Stomach (tissue), 9 donors: ENCODE measurements around the gene FBXL16. TPM values are rescaled to one million over a fixed set of nuclear protein-coding genes. Genes with fewer than 3 reads are reported as not detected.
A peak's percentile ranks its signal among the peaks of the same experiment; 100 is the strongest.

Source experiments
- DNase-seq, 2 donors: peaks; one replicate each; pipeline versions ENCODE4 v3.0.0 to v3.0.0-alpha.2; 2013 to 2019
- H3K27ac ChIP-seq, 5 donors: fragments of 200-600 bp in 4 of 5; sonication (generic) in 4 of 5; one replicate each; pipeline ENCODE4 v1.5.1; 2013 to 2019; ENCODE audit warnings: mild to moderate bottlenecking in 1 of 5, moderate library complexity in 1 of 5
- H3K27me3 ChIP-seq, 3 donors: fragments of 200-600 bp; sonication (generic); one replicate each; pipeline ENCODE4 v1.5.1; 2017 to 2019; ENCODE audit warnings: mixed run types in 1 of 3
- H3K36me3 ChIP-seq, 4 donors: fragments of 200-600 bp; sonication (generic); 1 replicate in 3 of 4; 2 replicates in 1 of 4; pipeline ENCODE4 v1.5.1; 2016 to 2019
- H3K4me1 ChIP-seq, 4 donors: fragments of 200-600 bp; sonication (generic); one replicate each; pipeline ENCODE4 v1.5.1; 2016 to 2019
- H3K4me3 ChIP-seq, 4 donors: fragments of 200-600 bp; sonication (generic) in 3 of 4; one replicate each; pipeline ENCODE4 v1.5.1; 2016 to 2019; ENCODE audit warnings: mild to moderate bottlenecking in 1 of 4
- H3K9me3 ChIP-seq, 4 donors: fragments of 200-600 bp; sonication (generic); one replicate each; pipeline ENCODE4 v1.5.1; 2016 to 2019
- CTCF ChIP-seq, 7 experiments: fragments of 450-650 bp in 4 of 7; fragments of 200-600 bp in 3 of 7; sonication (generic) in 3 of 7; IDR thresholded peaks; one replicate each; pipeline ENCODE4 v1.5.1; 2016 to 2019; ENCODE audit warnings: antibody characterized with exemption in 7 of 7, control low read depth in 2 of 7, mild to moderate bottlenecking in 1 of 7
- EP300 ChIP-seq: sonication (generic); formaldehyde crosslinking; IDR thresholded peaks from one replicate; pipeline ENCODE4 v1.6.1; 2017; ENCODE audit warnings: antibody characterized with exemption
- POLR2A ChIP-seq, 4 donors: fragments of 450-650 bp; IDR thresholded peaks; one replicate each; pipeline ENCODE4 v1.6.1; 2016; ENCODE audit warnings: antibody characterized with exemption in 4 of 4, control low read depth in 2 of 4, mild to moderate bottlenecking in 1 of 4, moderate library complexity in 1 of 4
- POLR2AphosphoS5 ChIP-seq, 3 donors: sonication (generic); formaldehyde crosslinking; IDR thresholded peaks; one replicate each; pipeline ENCODE4 v1.6.1; 2016; ENCODE audit warnings: antibody characterized with exemption in 3 of 3
- WGBS, 5 donors: extraction: QIAGEN DNeasy Blood & Tissue Kit in 3 of 5; methylation state at CpG; one replicate each; pipeline versions ENCODE4 v1.1.5 to v1.1.7; 2013 to 2018; 5-methylcytosine and 5-hydroxymethylcytosine counted together
- intact Hi-C: fragments of 100-400 bp; cut with DNase I; formaldehyde crosslinking; loops from one replicate; pipeline ENCODE4 v1.15.1; 2023; ENCODE audit warnings: low total_unique reads
- polyA plus RNA-seq, 3 donors: library from polyadenylated mRNA; stranded (reverse); fragments of 200-250 nt; gene quantifications; one replicate each; pipeline ENCODE4 v1.2.3, GENCODE V29; 2013
- total RNA-seq, 5 donors: library from RNA; depleted of rRNA; stranded (reverse); fragments of >200 nt; gene quantifications; one replicate each; pipeline versions ENCODE4 v1.1.0 to v1.2.3, GENCODE V29; 2014 to 2016
- donor health status: healthy with polysubstance abuse.
- donor health status: Bipolar disorder and iron deficiency.
- donor health status: healthy.

FBXL16 gene
- total and polyA plus RNA-seq, 8 donors, result 0.37 to 3.6 (median 0.72) TPM; not detected in 3

DNA sequence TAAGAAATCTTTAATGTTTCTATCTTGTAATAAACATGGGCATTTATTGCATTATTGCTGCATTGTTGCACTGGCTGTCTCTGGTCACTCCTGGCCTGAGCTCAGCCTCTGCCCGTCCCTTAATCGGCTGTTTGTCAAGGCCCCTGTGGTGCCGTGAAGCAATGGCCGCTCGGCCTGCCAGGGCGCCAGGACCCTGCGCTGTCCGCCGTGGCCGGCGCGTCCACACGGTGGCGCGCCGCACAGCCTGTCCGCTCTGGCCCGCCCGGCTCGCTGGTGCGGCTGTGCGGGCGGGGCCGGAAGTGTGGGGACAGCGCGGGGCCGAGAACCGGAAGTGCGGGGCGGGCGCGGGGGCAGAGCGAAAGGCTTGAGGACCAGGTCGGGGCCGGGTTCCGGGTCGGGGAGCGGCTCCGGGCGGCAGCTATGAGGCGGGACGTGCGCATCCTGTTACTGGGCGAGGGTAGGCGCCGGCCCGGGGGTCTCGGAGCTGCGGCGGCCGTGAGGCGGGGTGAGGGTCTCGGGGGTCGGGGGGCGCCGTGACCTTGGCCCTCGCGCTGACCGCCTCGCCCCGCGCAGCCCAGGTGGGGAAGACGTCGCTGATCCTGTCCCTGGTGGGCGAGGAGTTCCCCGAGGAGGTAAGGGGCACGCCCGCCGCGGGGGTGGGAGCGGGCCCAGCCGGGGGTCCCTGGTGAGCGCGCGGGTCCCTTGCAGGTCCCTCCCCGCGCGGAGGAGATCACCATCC lies 37.7 kb downstream of the FBXL16 start, which contains the start of gene RHOT2:
Gene RHOT2, plus strand, starts transcription at position 353 of the 739 bp plus-strand sequence. Its CDS starts 68 bp downstream, at position 421.
- peak; percentile 95 to 98 for DNase-seq
- Histone ChIP-seq H3K4me3 (peak within 1 kb of the TSS; percentile 82 to 98 (median 92)), H3K27me3 (no peaks in the 10 kb centered on the region), H3K9me3 (no peaks in the 10 kb centered on the region), H3K36me3 (peaks cover 34 to 38% (median 38%) of the 10 kb centered on the region in 4 donors), H3K27ac (peak within 1 kb of the TSS; percentile 86 to 93 (median 88)), H3K4me1 (peaks cover 21 to 30% (median 25%) of the 10 kb centered on the region in 4 donors)
- intact Hi-C loops, result no loop called here
- TF ChIP-seq CTCF (IDR thresholded peaks at IDR 0.05) (peak in 5 of 7 experiments; percentile 51 to 93 (median 86)), POLR2A (IDR thresholded peaks at IDR 0.05) (peak in 1 of 4 donors; percentile 56), POLR2AphosphoS5 (IDR thresholded peaks at IDR 0.05) (peak; percentile 45 to 91 (median 73)), EP300 (no peak)
- 0 to 1% (median 0%) methylated on average over 24 to 78 of the region's 78 CpGs for WGBS, 5 donors

DNA sequence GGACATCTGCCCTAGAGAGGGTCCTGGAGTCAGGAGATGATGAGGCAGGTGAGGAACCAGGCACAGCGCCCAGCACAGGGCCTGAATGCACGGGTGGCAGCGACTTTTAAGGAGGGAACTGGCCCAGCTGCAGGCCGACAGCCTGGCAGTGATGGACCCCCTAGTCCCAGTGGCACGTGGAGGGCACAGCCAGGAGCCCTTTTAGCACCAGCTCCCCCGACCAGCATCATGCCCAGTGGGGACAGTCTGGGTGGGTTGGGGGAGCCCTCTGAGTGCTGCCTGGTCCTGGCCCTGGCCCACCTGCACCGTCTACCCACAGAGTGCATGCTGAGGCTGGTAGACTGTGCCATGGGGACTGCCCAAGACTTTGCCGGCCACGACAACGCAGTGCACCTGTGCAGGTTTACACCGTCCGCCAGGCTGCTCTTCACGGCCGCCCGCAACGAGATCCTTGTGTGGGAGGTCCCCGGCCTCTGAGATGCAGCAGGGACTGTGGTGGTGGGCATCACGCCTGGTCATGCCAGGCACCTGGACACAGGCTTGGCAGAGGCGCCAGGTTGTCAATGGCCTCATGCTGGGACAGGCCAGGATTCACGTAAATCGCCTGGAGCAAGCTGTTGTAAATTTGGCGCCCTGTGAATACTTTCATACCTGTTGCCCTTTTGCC lies 38.4 kb downstream of the FBXL16 start:
- no peak for TF ChIP-seq EP300
- TF ChIP-seq POLR2AphosphoS5 (IDR thresholded peaks at IDR 0.05), result no peak
- TF ChIP-seq CTCF (IDR thresholded peaks at IDR 0.05), result no peak
- 84 to 87% (median 86%) methylated on average over 12 to 22 of the region's 22 CpGs for WGBS, 5 donors
- H3K9me3 ChIP-seq, result no peaks in the 10 kb centered on the region
- peaks cover 21 to 30% (median 25%) of the 10 kb centered on the region in 4 donors for H3K4me1 ChIP-seq
- no peak for DNase-seq
- peak overlapping the region in 3 of 4 donors; percentile 91 to 98 (median 93) for H3K4me3 ChIP-seq
- H3K27me3 ChIP-seq, result no peaks in the 10 kb centered on the region
- H3K27ac ChIP-seq, result peak overlapping the region; percentile 37 to 93 (median 87)
- intact Hi-C loops, result no loop called here
- peaks cover 27 to 31% (median 31%) of the 10 kb centered on the region in 4 donors for H3K36me3 ChIP-seq

GRCh38 chr16:666572-666971 lies 39.0 kb downstream of the FBXL16 start:
- peaks cover 20 to 25% (median 24%) of the 10 kb centered on the region in 4 donors for H3K36me3 ChIP-seq
- no peaks in the 10 kb centered on the region for H3K27me3 ChIP-seq
- H3K27ac ChIP-seq, result no peak overlapping the region
- no peaks in the 10 kb centered on the region for H3K9me3 ChIP-seq
- TF ChIP-seq POLR2AphosphoS5 (IDR thresholded peaks at IDR 0.05) (no peak), EP300 (no peak), POLR2A (IDR thresholded peaks at IDR 0.05) (no peak), CTCF (IDR thresholded peaks at IDR 0.05) (no peak)
- WGBS, 5 donors, result 86 to 92% (median 88%) methylated on average over 8 to 13 of the region's 13 CpGs
- no peak overlapping the region for H3K4me3 ChIP-seq
- intact Hi-C loops, result no loop called here
- peaks cover 22 to 34% (median 28%) of the 10 kb centered on the region in 4 donors for H3K4me1 ChIP-seq
- no peak for DNase-seq

GRCh38 chr16:662597-662996 lies 43.0 kb downstream of the FBXL16 start:
- no peaks in the 10 kb centered on the region for H3K9me3 ChIP-seq
- 91 to 97% (median 96%) methylated on average over 18 to 21 of the region's 21 CpGs for WGBS, 5 donors
- no peak overlapping the region for H3K27ac ChIP-seq
- H3K4me3 ChIP-seq, result no peak overlapping the region
- no peaks in the 10 kb centered on the region for H3K27me3 ChIP-seq
- peaks cover 0 to 20% (median 14%) of the 10 kb centered on the region in 4 donors for H3K36me3 ChIP-seq
- no peak for DNase-seq
- peaks cover 20 to 33% (median 25%) of the 10 kb centered on the region in 4 donors for H3K4me1 ChIP-seq
- TF ChIP-seq CTCF (IDR thresholded peaks at IDR 0.05) (no peak), EP300 (no peak), POLR2AphosphoS5 (IDR thresholded peaks at IDR 0.05) (no peak), POLR2A (IDR thresholded peaks at IDR 0.05) (no peak)
- intact Hi-C loops, result no loop called here
